ENCODE results near the gene PTGFRN.

- TF ChIP-seq, protein P1, sequence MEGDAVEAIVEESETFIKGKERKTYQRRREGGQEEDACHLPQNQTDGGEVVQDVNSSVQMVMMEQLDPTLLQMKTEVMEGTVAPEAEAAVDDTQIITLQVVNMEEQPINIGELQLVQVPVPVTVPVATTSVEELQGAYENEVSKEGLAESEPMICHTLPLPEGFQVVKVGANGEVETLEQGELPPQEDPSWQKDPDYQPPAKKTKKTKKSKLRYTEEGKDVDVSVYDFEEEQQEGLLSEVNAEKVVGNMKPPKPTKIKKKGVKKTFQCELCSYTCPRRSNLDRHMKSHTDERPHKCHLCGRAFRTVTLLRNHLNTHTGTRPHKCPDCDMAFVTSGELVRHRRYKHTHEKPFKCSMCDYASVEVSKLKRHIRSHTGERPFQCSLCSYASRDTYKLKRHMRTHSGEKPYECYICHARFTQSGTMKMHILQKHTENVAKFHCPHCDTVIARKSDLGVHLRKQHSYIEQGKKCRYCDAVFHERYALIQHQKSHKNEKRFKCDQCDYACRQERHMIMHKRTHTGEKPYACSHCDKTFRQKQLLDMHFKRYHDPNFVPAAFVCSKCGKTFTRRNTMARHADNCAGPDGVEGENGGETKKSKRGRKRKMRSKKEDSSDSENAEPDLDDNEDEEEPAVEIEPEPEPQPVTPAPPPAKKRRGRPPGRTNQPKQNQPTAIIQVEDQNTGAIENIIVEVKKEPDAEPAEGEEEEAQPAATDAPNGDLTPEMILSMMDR (conservative IDR thresholded peaks at IDR 0.05; ENCODE audit: low read depth in 2 of 2): no peak
- no peak for TF ChIP-seq EZH2 (IDR thresholded peaks at IDR 0.05; ENCODE audit: low read depth, unreplicated experiment)
- no peak for TF ChIP-seq REST (IDR thresholded peaks at IDR 0.05; ENCODE audit: unreplicated experiment)
- no peak for TF ChIP-seq ZNF114 (CRISPR knock-in tag; IDR thresholded peaks at IDR 0.05)
- no peak for TF ChIP-seq ZNF331 (CRISPR knock-in tag; IDR thresholded peaks at IDR 0.05; ENCODE audit: low read depth)
- no peak for TF ChIP-seq EZH2phosphoT487 (IDR thresholded peaks at IDR 0.05; ENCODE audit: unreplicated experiment)
- TF ChIP-seq POLR2AphosphoS5 (IDR thresholded peaks at IDR 0.05; ENCODE audit: low read depth): no peak
- TF ChIP-seq ETS1 (IDR thresholded peaks at IDR 0.05): no peak
- TF ChIP-seq CREB1 (CRISPR knock-in tag; IDR thresholded peaks at IDR 0.05; ENCODE audit: low read depth): no peak
- TF ChIP-seq JUNB (IDR thresholded peaks at IDR 0.05; ENCODE audit: unreplicated experiment): no peak
- TF ChIP-seq ZNF462 (CRISPR knock-in tag; IDR thresholded peaks at IDR 0.05): no peak
Observed at GRCh38 chr1:117025568-117025967, 115.9 kb downstream of the PTGFRN start.
